ENCODE results near the gene COL6A3. TPM values are rescaled to one million over a fixed set of nuclear protein-coding genes. Genes with fewer than 3 reads are reported as not detected.

The COL6A3 gene
- total and polyA plus RNA-seq, 4 experiments from 2014 or later: 0.56 to 2.1 (median 1.5) TPM; not detected in 1

DNA sequence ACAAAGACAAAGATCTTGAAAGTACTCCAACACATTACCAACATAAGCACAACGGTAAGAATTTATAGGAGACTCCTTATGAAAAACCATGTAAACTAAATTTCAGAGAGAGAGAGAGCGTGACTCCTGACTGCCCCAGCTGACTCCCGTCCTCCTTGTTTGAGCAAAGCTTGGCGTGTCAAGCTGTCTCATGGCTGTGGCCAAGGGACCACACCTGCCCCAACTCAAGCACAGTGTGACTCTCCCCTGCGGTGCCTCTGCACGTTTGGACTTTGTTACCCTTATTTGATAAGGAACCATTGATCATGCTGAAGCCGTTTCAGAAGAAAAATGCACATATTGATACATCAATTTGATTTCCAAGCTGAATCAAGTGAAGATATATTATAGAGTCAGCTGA, 124.8 kb downstream of the COL6A3 start:
- Histone ChIP-seq H3K9me3 (ENCODE audit: control insufficient read depth in 1 of 2, low read length in 2 of 2) (no peaks in the 10 kb centered on the region), H3K27ac (ENCODE audit: low read depth, low read length) (no peak overlapping the region), H3K4me3 (ENCODE audit: low read length in 2 of 2) (no peak overlapping the region), H3K36me3 (ENCODE audit: insufficient read depth, low read length) (no peaks in the 10 kb centered on the region), H3K27me3 (ENCODE audit: insufficient read depth, low read length) (no peaks in the 10 kb centered on the region), H3K4me1 (ENCODE audit: insufficient read depth, low read length) (no peaks in the 10 kb centered on the region)
- no peak overlapping the region for H3K4me3 Mint-ChIP-seq
- ChIA-PET POLR2A (ENCODE audit: partially characterized antibody) (no interaction called here), CTCF (ENCODE audit: partially characterized antibody) (no interaction called here)
- H3K36me3 Mint-ChIP-seq: no peaks in the 10 kb centered on the region
- H3K27me3 Mint-ChIP-seq: peaks cover 20 to 40% of the 10 kb centered on the region in 2 donors
- no peak for DNase-seq
- intact Hi-C loops (cut with micrococcal nuclease): no loop called here
- no peak overlapping the region for H3K27ac Mint-ChIP-seq
- H3K4me1 Mint-ChIP-seq: peaks cover 5 to 10% (median 8%) of the 10 kb centered on the region in 4 donors
- H3K9me3 Mint-ChIP-seq: peaks cover 0 to 21% (median 7%) of the 10 kb centered on the region in 8 donors

DNA sequence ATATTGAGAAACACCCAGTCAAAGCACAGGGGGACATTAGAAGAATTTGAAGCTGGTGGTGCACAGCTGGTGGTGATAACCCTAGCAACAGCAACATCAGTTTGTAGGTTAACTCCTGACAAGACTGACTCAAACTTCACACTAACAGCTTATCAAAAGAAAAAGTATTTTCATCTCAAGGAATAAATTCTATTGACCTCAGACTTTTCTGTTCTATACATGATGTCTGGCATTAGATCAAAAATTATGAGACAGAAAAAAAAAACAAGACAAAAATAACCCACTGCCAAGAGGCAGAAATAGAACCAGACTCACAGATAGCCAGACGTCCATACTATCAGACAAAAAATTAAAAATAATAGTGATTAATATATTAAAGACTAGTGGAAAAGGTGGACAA, 126.1 kb downstream of the COL6A3 start:
- Histone ChIP-seq H3K4me1 (ENCODE audit: insufficient read depth, low read length) (no peaks in the 10 kb centered on the region), H3K27me3 (ENCODE audit: insufficient read depth, low read length) (no peaks in the 10 kb centered on the region), H3K36me3 (ENCODE audit: insufficient read depth, low read length) (no peaks in the 10 kb centered on the region), H3K27ac (ENCODE audit: low read depth, low read length) (no peak overlapping the region), H3K4me3 (ENCODE audit: low read length in 2 of 2) (no peak overlapping the region), H3K9me3 (ENCODE audit: control insufficient read depth in 1 of 2, low read length in 2 of 2) (no peaks in the 10 kb centered on the region)
- POLR2A ChIA-PET (ENCODE audit: partially characterized antibody): no interaction called here
- H3K4me3 Mint-ChIP-seq: no peak overlapping the region
- CTCF ChIA-PET (ENCODE audit: partially characterized antibody): no interaction called here
- peaks cover 17 to 37% of the 10 kb centered on the region in 2 donors for H3K27me3 Mint-ChIP-seq
- no peaks in the 10 kb centered on the region for H3K36me3 Mint-ChIP-seq
- peaks cover 0 to 19% (median 5%) of the 10 kb centered on the region in 8 donors for H3K9me3 Mint-ChIP-seq
- peaks cover 5 to 10% (median 8%) of the 10 kb centered on the region in 4 donors for H3K4me1 Mint-ChIP-seq
- intact Hi-C loops (cut with micrococcal nuclease): no loop called here
- DNase-seq: no peak
- no peak overlapping the region for H3K27ac Mint-ChIP-seq

DNA sequence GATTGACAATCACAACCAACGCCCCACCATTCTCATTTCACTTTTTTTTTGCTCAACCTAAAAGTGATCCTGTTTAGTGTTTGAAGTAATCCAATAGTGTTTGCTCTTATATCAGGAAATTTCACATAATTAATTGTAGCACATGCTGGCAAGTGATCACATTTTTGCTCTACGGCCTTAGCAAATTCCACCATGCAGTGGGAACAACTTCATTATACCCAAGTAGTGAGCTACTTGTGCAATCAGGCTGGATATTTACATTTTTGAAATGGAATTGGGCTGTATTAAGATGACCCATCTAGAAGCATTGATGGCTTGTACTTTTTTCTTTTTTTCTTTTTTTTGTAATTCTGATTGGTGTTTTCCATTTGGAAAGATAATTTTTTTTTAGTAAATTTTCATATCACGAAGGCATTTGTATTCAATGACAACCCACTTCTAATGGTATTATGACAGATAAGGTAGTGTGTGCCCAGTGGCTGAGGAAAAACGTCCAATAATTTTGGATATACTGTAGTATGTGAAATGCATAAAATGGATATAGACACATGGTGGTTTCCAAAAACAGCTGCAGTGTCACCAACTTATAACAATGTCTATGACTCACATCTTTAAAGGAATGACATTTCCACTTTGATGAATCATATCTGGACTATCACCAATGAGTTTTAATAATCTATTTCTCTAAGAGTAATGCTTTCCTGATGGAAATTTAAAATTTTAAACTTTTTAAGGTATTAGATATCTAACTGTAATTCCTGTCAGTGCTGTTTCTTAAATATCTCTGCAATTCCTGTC, 130.6 kb downstream of the COL6A3 start:
- Histone ChIP-seq H3K27ac (ENCODE audit: low read depth, low read length) (no peak overlapping the region), H3K4me3 (ENCODE audit: low read length in 2 of 2) (no peak overlapping the region), H3K27me3 (ENCODE audit: insufficient read depth, low read length) (no peaks in the 10 kb centered on the region), H3K4me1 (ENCODE audit: insufficient read depth, low read length) (no peaks in the 10 kb centered on the region), H3K9me3 (ENCODE audit: control insufficient read depth in 1 of 2, low read length in 2 of 2) (no peaks in the 10 kb centered on the region), H3K36me3 (ENCODE audit: insufficient read depth, low read length) (no peaks in the 10 kb centered on the region)
- DNase-seq: no peak
- Mint-ChIP-seq H3K4me1 (no peaks in the 10 kb centered on the region), H3K4me3 (no peak overlapping the region), H3K27ac (no peak overlapping the region), H3K27me3 (peaks cover 17 to 33% of the 10 kb centered on the region in 2 donors), H3K36me3 (no peaks in the 10 kb centered on the region), H3K9me3 (peaks cover 0 to 9% (median 3%) of the 10 kb centered on the region in 8 donors)
- intact Hi-C loops (cut with micrococcal nuclease): no loop called here
- ChIA-PET CTCF (ENCODE audit: partially characterized antibody) (no interaction called here), POLR2A (ENCODE audit: partially characterized antibody) (no interaction called here)

DNA sequence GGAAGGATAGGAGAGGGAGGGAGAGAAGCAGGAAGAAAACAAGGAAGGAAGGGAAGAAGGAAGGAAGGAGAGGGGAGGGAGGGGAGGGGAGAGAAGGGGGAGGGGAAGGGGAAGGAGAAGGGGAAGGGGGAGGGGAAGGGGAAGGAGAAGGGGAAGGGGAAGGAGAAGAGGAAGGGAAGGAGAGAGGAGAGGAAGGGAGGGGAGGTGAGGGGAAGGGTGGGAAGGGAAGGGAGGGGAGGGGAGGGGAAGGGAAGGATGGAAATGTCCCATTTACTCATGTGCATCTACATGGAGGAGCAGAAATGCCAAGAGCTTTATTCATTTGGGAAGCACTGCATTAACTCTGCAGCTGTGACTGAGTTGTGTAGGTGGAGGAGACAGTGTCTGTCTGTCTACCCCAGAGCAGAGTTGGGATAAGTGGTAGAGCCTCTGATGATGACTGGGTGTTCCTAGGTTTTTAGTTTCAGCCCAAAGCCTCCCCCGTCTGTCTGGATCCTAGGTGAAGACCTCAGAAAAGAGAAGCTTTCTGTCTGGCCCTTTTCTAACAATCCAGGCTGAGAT, 131.3 kb downstream of the COL6A3 start:
- POLR2A ChIA-PET (ENCODE audit: partially characterized antibody): no interaction called here
- Mint-ChIP-seq H3K27me3 (peaks cover 15 to 28% of the 10 kb centered on the region in 2 donors), H3K9me3 (peaks cover 0 to 7% (median 2%) of the 10 kb centered on the region in 8 donors), H3K4me1 (no peaks in the 10 kb centered on the region), H3K4me3 (no peak overlapping the region), H3K27ac (no peak overlapping the region), H3K36me3 (no peaks in the 10 kb centered on the region)
- intact Hi-C loops (cut with micrococcal nuclease): no loop called here
- Histone ChIP-seq H3K9me3 (ENCODE audit: control insufficient read depth in 1 of 2, low read length in 2 of 2) (no peaks in the 10 kb centered on the region), H3K36me3 (ENCODE audit: insufficient read depth, low read length) (no peaks in the 10 kb centered on the region), H3K27ac (ENCODE audit: low read depth, low read length) (no peak overlapping the region), H3K4me3 (ENCODE audit: low read length in 2 of 2) (no peak overlapping the region), H3K4me1 (ENCODE audit: insufficient read depth, low read length) (no peaks in the 10 kb centered on the region), H3K27me3 (ENCODE audit: insufficient read depth, low read length) (no peaks in the 10 kb centered on the region)
- DNase-seq: no peak
- CTCF ChIA-PET (ENCODE audit: partially characterized antibody): no interaction called here

DNA sequence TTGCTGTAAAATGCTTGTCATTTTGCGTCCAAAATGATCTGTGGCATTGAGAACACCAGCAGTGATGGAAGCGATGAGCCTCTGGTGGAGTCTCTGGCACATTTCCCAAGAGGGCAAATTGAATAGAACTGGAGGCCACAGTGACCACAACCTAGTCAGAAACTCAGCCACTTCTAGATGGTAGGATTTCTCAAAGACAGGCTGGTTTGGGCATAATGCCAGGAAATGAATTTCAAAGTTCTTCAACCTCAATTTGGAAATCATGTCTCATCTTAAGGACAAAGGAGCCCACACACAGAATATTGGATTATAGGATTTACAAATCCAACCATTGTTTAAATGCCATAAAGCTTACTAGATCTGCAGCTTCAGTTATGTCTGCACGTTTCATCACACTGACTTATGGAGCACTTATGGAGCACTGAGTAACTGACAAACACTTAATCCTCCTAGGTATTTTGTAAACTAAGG, 132.1 kb downstream of the COL6A3 start:
- no peak overlapping the region for H3K27ac ChIP-seq (ENCODE audit: low read depth, low read length)
- Mint-ChIP-seq H3K9me3 (peaks cover 0 to 4% (median under 1%) of the 10 kb centered on the region in 8 donors), H3K36me3 (no peaks in the 10 kb centered on the region), H3K27ac (no peak overlapping the region), H3K4me3 (no peak overlapping the region), H3K27me3 (peaks cover 11 to 24% of the 10 kb centered on the region in 2 donors), H3K4me1 (no peaks in the 10 kb centered on the region)
- H3K9me3 ChIP-seq (ENCODE audit: control insufficient read depth in 1 of 2, low read length in 2 of 2): no peaks in the 10 kb centered on the region
- ChIA-PET CTCF (ENCODE audit: partially characterized antibody) (no interaction called here), POLR2A (ENCODE audit: partially characterized antibody) (no interaction called here)
- no peak for DNase-seq
- no peak overlapping the region for H3K4me3 ChIP-seq (ENCODE audit: low read length in 2 of 2)
- intact Hi-C loops (cut with micrococcal nuclease): no loop called here
- H3K27me3 ChIP-seq (ENCODE audit: insufficient read depth, low read length): no peaks in the 10 kb centered on the region
- H3K4me1 ChIP-seq (ENCODE audit: insufficient read depth, low read length): no peaks in the 10 kb centered on the region
- no peaks in the 10 kb centered on the region for H3K36me3 ChIP-seq (ENCODE audit: insufficient read depth, low read length)

DNA sequence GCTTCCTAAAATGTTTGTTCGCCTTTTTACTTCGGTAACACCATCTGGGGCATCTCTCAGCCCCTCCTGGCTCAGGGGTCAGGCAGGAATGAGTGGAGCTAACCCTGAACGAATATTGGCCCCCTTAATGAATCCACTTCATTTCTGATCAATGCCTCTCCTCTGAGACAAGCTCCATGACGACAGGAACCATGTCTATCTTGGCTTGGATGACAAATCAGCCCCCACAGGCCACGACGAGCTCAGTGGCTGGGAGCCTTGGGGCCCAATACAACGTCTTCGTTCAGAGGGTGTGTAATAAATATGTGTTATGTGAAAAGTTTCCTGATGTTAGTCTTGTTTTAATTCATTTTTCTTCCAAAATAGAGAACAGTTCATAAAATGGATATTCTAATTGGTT, 133.0 kb downstream of the COL6A3 start:
- POLR2A ChIA-PET (ENCODE audit: partially characterized antibody): no interaction called here
- Mint-ChIP-seq H3K27ac (no peak overlapping the region), H3K4me1 (no peaks in the 10 kb centered on the region), H3K36me3 (no peaks in the 10 kb centered on the region), H3K9me3 (no peaks in the 10 kb centered on the region), H3K27me3 (peaks cover 12 to 18% of the 10 kb centered on the region in 2 donors), H3K4me3 (no peak overlapping the region)
- H3K4me3 ChIP-seq (ENCODE audit: low read length in 2 of 2): no peak overlapping the region
- CTCF ChIA-PET (ENCODE audit: partially characterized antibody): no interaction called here
- no peaks in the 10 kb centered on the region for H3K36me3 ChIP-seq (ENCODE audit: insufficient read depth, low read length)
- intact Hi-C loops (cut with micrococcal nuclease): no loop called here
- H3K27me3 ChIP-seq (ENCODE audit: insufficient read depth, low read length): no peaks in the 10 kb centered on the region
- H3K27ac ChIP-seq (ENCODE audit: low read depth, low read length): no peak overlapping the region
- H3K4me1 ChIP-seq (ENCODE audit: insufficient read depth, low read length): no peaks in the 10 kb centered on the region
- H3K9me3 ChIP-seq (ENCODE audit: control insufficient read depth in 1 of 2, low read length in 2 of 2): no peaks in the 10 kb centered on the region
- DNase-seq: no peak

DNA sequence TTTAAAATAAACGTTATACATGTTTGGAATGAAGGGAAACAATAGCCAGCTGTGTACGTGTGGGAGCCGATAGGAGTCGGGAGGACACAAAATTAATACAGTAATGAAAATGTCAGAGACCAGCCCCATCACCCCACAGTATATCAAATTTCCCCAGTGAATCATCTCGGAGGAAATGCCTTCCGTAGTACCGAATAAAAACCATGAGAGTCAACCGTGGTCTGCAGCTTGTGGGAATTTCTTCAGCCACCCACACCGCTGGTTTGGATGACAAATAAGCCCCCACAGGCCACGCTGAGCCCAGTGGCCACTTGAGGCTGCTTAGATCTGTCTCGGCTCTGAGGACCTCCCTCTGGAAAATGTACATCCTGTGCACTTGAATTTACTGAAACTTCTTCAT, 133.7 kb downstream of the COL6A3 start:
- H3K36me3 Mint-ChIP-seq: no peaks in the 10 kb centered on the region
- no peaks in the 10 kb centered on the region for H3K4me1 Mint-ChIP-seq
- peaks cover 12 to 18% of the 10 kb centered on the region in 2 donors for H3K27me3 Mint-ChIP-seq
- Histone ChIP-seq H3K36me3 (ENCODE audit: insufficient read depth, low read length) (no peaks in the 10 kb centered on the region), H3K4me1 (ENCODE audit: insufficient read depth, low read length) (no peaks in the 10 kb centered on the region), H3K27ac (ENCODE audit: low read depth, low read length) (no peak overlapping the region), H3K9me3 (ENCODE audit: control insufficient read depth in 1 of 2, low read length in 2 of 2) (no peaks in the 10 kb centered on the region), H3K27me3 (ENCODE audit: insufficient read depth, low read length) (no peaks in the 10 kb centered on the region), H3K4me3 (ENCODE audit: low read length in 2 of 2) (no peak overlapping the region)
- H3K4me3 Mint-ChIP-seq: no peak overlapping the region
- ChIA-PET POLR2A (ENCODE audit: partially characterized antibody) (no interaction called here), CTCF (ENCODE audit: partially characterized antibody) (no interaction called here)
- no peaks in the 10 kb centered on the region for H3K9me3 Mint-ChIP-seq
- intact Hi-C loops (cut with micrococcal nuclease): no loop called here
- no peak overlapping the region for H3K27ac Mint-ChIP-seq
- DNase-seq: no peak
